Gastroesophageal sphincter (tissue), 4 donors: ENCODE measurements around the gene SPAG16. TPM values are rescaled to one million over a fixed set of nuclear protein-coding genes. Genes with fewer than 3 reads are reported as not detected.

Source experiments
- ATAC-seq: fragments of 150-250 bp; one replicate; pipeline ENCODE4 v1.9.1; 2016; ENCODE audit warnings: mild to moderate bottlenecking, moderate library complexity
- H3K27ac ChIP-seq, 4 donors: fragments of 200-600 bp; sonication (generic) in 3 of 4; 1 replicate in 3 of 4; 2 replicates in 1 of 4; pipeline ENCODE4 v1.5.1; 2016 to 2019
- H3K27me3 ChIP-seq: fragments of 200-600 bp; sonication (generic); one replicate; pipeline ENCODE4 v1.5.1; 2019
- H3K36me3 ChIP-seq, 2 donors: fragments of 200-600 bp; sonication (generic); one replicate each; pipeline ENCODE4 v1.5.1; 2019; ENCODE audit warnings: control low read depth in 1 of 2
- H3K4me1 ChIP-seq, 3 donors: fragments of 200-600 bp; sonication (generic); 1 replicate in 2 of 3; 2 replicates in 1 of 3; pipeline ENCODE4 v1.5.1; 2016 to 2019; ENCODE audit warnings: control low read depth in 2 of 3
- H3K4me3 ChIP-seq, 2 donors: fragments of 200-600 bp; sonication (generic); one replicate each; pipeline ENCODE4 v1.5.1; 2019; ENCODE audit warnings: mild to moderate bottlenecking in 1 of 2, moderate library complexity in 1 of 2
- H3K9me3 ChIP-seq, 3 donors: fragments of 200-600 bp; sonication (generic); one replicate each; pipeline ENCODE4 v1.5.1; 2017 to 2019; ENCODE audit warnings: control low read depth in 2 of 3
- EP300 ChIP-seq: sonication (generic); formaldehyde crosslinking; IDR thresholded peaks from one replicate; pipeline ENCODE4 v1.6.1; 2017; ENCODE audit warnings: antibody characterized with exemption, mild to moderate bottlenecking
- POLR2A ChIP-seq, 2 donors: fragments of 450-650 bp; IDR thresholded peaks; one replicate each; pipeline ENCODE4 v1.6.1; 2017; ENCODE audit warnings: antibody characterized with exemption in 2 of 2, mild to moderate bottlenecking in 2 of 2, moderate library complexity in 1 of 2
- POLR2AphosphoS5 ChIP-seq: sonication (generic); formaldehyde crosslinking; IDR thresholded peaks from one replicate; pipeline ENCODE4 v1.6.1; 2017; ENCODE audit warnings: antibody characterized with exemption
- WGBS, 2 donors: methylation state at CpG; one replicate each; pipeline ENCODE4 v1.1.5; 2018; ENCODE audit warnings: low coverage in 1 of 2; 5-methylcytosine and 5-hydroxymethylcytosine counted together
- total RNA-seq, 4 donors: library from RNA; depleted of rRNA; stranded (reverse); fragments of >200 nt; gene quantifications; one replicate each; pipeline ENCODE4 v1.1.0, GENCODE V29; 2016
- TF ChIP-seq, protein P1 (sequence below), 4 experiments: fragments of 200-600 bp in 2 of 4; fragments of 450-650 bp in 2 of 4; sonication (generic) in 1 of 4; IDR thresholded peaks; one replicate each; pipeline ENCODE4 v1.5.1; 2017 to 2019; ENCODE audit warnings: antibody characterized with exemption in 4 of 4, mild to moderate bottlenecking in 2 of 4, moderate library complexity in 2 of 4

Gene SPAG16
- total RNA-seq, 4 donors from 2014 or later, result 28.9 to 39.8 (median 36.7) TPM

DNA sequence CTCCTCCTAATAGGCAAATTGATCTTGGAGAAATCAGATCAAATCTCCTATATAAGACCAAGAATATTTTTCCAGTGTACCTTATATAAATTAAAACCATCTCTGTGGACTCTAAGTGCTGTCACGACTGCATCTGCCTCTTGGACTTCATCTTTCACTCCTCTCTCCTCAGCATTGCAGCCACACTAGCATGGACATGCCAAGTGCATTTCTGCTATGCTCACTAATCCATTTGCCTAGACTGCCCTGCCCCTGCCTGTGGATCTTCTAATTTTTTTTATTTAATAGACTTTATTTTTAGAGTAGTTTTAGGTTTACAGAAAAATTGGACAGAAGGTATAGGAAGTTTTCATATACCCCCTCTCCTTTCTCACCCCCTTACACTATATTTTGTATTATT lies 979.9 kb downstream of the SPAG16 start:
- Histone ChIP-seq H3K36me3 (no peaks in the 10 kb centered on the region), H3K9me3 (no peaks in the 10 kb centered on the region), H3K4me1 (no peaks in the 10 kb centered on the region), H3K4me3 (no peak overlapping the region), H3K27ac (no peak overlapping the region), H3K27me3 (no peaks in the 10 kb centered on the region)
- WGBS, 2 donors, result 25 to 38% methylated on average over 1 of the region's 1 CpG
- TF ChIP-seq POLR2AphosphoS5, result no peak
- TF ChIP-seq EP300, result no peak
- no peak for ATAC-seq

DNA sequence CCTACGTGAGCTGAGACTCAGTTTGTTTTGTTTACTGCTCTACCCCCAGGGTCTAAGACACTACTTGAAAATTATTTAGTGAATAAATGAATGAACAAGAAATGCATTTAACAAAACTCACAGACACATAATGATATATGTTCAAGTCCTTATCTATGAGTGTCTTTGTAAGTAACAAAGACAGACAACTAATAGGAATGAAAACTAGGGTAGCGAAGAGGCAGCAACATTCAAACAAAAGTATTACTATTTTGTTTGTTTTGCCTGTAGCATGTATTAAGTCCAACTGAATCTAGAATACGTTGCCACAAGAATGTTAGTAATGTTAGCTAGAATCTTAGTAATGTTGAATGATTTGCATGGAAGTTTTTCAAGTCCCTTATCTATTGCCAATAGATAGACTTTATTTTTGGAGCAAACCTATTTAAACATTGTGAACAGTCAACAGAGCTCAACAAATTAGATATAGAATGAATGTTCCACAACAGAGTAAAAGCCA lies 981.8 kb downstream of the SPAG16 start:
- Histone ChIP-seq H3K27me3 (no peaks in the 10 kb centered on the region), H3K4me1 (no peaks in the 10 kb centered on the region), H3K36me3 (no peaks in the 10 kb centered on the region), H3K27ac (no peak overlapping the region), H3K4me3 (no peak overlapping the region), H3K9me3 (no peaks in the 10 kb centered on the region)
- TF ChIP-seq, protein P1, sequence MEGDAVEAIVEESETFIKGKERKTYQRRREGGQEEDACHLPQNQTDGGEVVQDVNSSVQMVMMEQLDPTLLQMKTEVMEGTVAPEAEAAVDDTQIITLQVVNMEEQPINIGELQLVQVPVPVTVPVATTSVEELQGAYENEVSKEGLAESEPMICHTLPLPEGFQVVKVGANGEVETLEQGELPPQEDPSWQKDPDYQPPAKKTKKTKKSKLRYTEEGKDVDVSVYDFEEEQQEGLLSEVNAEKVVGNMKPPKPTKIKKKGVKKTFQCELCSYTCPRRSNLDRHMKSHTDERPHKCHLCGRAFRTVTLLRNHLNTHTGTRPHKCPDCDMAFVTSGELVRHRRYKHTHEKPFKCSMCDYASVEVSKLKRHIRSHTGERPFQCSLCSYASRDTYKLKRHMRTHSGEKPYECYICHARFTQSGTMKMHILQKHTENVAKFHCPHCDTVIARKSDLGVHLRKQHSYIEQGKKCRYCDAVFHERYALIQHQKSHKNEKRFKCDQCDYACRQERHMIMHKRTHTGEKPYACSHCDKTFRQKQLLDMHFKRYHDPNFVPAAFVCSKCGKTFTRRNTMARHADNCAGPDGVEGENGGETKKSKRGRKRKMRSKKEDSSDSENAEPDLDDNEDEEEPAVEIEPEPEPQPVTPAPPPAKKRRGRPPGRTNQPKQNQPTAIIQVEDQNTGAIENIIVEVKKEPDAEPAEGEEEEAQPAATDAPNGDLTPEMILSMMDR (IDR thresholded peaks at IDR 0.05), result no peak
- TF ChIP-seq POLR2AphosphoS5, result no peak
- TF ChIP-seq EP300, result no peak
- TF ChIP-seq POLR2A (IDR thresholded peaks at IDR 0.05), result no peak
- WGBS, 2 donors, result 61 to 71% methylated on average over 3 of the region's 3 CpGs
- no peak for ATAC-seq

DNA sequence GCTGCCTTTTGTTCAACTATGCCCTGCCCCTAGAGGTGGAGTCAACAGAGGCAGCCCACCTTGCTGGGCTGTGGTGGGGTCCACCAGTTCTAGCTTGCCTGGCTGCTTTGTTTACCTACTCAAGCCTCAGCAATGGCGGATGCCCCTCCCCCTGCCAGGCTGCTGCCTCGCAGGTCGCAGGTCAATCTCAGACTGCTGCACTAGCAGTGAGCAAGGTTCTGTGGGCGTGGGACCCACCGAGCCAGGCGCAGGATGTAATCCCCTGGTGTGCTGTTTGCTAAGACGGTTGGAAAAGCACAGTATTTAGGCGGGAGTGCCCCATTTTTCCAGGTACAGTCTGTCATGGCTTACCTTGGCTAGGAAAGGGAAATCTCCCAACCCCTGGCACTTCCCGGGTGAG lies 993.6 kb downstream of the SPAG16 start:
- no peak overlapping the region for H3K27ac ChIP-seq
- H3K36me3 ChIP-seq, result no peaks in the 10 kb centered on the region
- no peaks in the 10 kb centered on the region for H3K9me3 ChIP-seq
- no peak for ATAC-seq
- no CpG with 5 or more reads among the region's 9 CpGs for WGBS, 2 donors
- TF ChIP-seq POLR2AphosphoS5 (no peak), POLR2A (IDR thresholded peaks at IDR 0.05) (no peak), EP300 (no peak)
- TF ChIP-seq, protein P1 (IDR thresholded peaks at IDR 0.05), result no peak
- no peak overlapping the region for H3K4me3 ChIP-seq
- no peaks in the 10 kb centered on the region for H3K4me1 ChIP-seq
- no peaks in the 10 kb centered on the region for H3K27me3 ChIP-seq

DNA sequence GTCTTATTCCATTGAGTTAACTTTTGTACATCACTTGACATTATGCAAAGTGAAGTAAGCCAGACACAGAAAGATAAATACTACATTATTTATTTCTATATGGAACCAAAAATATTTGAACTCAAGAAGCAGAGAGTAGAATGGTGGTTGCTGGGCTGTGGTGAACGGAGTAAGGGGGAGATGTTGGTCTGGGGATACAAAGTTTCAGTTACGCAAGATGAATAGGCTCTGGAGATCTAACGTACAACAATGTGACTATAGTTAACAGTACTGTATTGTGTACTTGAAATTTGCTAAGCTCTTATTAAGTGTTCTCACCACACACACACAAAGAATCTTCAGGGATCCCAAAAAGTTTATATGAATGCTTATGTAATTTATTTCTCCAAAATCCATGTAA lies 1001.7 kb downstream of the SPAG16 start:
- no peak for ATAC-seq
- TF ChIP-seq EP300 (no peak), POLR2AphosphoS5 (no peak), POLR2A (IDR thresholded peaks at IDR 0.05) (no peak)
- TF ChIP-seq, protein P1 (IDR thresholded peaks at IDR 0.05), result no peak
- Histone ChIP-seq H3K4me1 (no peaks in the 10 kb centered on the region), H3K27ac (no peak overlapping the region), H3K27me3 (no peaks in the 10 kb centered on the region), H3K9me3 (no peaks in the 10 kb centered on the region), H3K4me3 (no peak overlapping the region), H3K36me3 (no peaks in the 10 kb centered on the region)
- WGBS, 2 donors, result 43 to 53% methylated on average over 3 of the region's 3 CpGs

DNA sequence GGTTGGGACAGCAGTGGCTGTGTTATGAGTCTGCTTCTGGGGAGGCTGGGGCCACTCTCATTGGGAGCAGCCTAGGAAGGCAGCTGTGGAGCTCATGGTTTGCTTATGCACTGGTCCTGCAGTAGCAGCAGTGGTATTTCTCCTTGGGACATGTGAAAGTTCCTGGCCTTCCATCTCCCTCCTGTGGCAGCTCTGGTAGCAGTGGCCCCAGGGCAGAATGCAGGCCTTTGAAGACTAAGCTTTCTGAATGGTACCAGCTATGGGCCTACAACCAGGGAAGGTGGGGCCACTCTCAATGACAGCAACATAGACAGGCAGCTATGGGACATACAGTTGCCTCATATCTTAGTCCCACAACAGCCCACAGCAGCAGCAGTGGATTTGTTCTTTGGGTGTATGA lies 1009.3 kb downstream of the SPAG16 start:
- no peak for ATAC-seq
- no peaks in the 10 kb centered on the region for H3K27me3 ChIP-seq
- H3K9me3 ChIP-seq, result peaks cover 0 to 23% (median 0%) of the 10 kb centered on the region in 3 donors
- no peaks in the 10 kb centered on the region for H3K36me3 ChIP-seq
- H3K27ac ChIP-seq, result no peak overlapping the region
- H3K4me1 ChIP-seq, result no peaks in the 10 kb centered on the region
- TF ChIP-seq POLR2AphosphoS5 (no peak), POLR2A (IDR thresholded peaks at IDR 0.05) (no peak), EP300 (no peak)
- TF ChIP-seq, protein P1 (IDR thresholded peaks at IDR 0.05), result no peak
- no peak overlapping the region for H3K4me3 ChIP-seq
